G401 (cell line): ENCODE results near the gene ZMYM5. TPM values are rescaled to one million over a fixed set of nuclear protein-coding genes. Genes with fewer than 3 reads are reported as not detected.
"Not testable (repeated sequence)": the region's sequence is repeated elsewhere in the genome, so short reads cannot be mapped to it uniquely, and the experiment has no call there.

Experiments
- DNase-seq: peaks from one replicate; pipeline ENCODE4 v3.0.0-alpha.2; 2015; ENCODE audit warnings: low spot score
- in situ Hi-C: cut with HindIII; loops from 2 replicates; pipeline ENCODE4 v1.10.0; 2016; ENCODE audit warnings: low sequenced_read_pairs, mixed read lengths
- total RNA-seq: library from RNA; depleted of rRNA; stranded (reverse); fragments of >200 nt; shearing (Covaris generic); gene quantifications from 2 replicates; pipeline ENCODE4 v1.2.3, GENCODE V29; 2014

ZMYM5 gene
- total RNA-seq, 1 experiment from 2014 or later: 15.5 TPM

DNA sequence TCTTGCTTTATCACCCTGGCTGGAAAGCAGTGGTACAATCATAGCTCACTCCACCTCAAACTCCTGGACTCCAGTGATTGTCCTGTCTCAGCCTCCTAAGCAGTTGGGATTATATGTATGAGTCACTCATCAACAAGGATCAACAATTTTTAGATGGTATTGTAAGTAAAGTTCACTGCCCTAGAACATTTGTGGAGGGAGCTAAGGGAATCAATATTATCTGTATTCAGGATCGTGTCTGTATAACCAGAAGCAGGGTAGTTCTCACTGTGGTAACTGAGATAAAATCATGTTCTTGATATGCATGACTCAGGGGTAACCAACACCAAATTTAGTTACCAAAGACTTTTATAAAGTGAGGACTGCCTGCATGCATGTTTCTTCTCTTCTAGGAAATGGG, 27.0 kb downstream of the ZMYM5 start:
- in situ Hi-C loops: no loop called here
- no peak for DNase-seq

DNA sequence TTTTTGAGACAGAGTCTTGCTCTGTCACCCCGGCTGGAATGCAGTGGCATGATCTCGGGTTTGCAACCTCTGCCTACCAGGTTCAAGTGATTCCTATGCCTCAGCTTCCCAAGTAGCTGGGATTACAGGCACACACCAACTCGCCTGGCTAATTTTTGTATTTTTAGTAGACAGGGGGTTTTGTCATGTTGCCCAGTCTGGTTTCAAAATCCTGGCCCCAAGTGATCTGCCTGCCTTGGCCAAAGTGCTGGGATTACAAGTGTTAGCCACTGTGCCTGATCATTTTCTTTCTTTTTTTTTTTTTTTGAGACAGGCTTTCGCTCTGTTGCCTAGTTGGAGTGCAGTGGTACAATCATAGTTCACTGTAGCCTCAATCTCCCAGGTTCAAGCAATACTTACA, 28.7 kb downstream of the ZMYM5 start:
- DNase-seq: no peak
- in situ Hi-C loops: no loop called here

DNA sequence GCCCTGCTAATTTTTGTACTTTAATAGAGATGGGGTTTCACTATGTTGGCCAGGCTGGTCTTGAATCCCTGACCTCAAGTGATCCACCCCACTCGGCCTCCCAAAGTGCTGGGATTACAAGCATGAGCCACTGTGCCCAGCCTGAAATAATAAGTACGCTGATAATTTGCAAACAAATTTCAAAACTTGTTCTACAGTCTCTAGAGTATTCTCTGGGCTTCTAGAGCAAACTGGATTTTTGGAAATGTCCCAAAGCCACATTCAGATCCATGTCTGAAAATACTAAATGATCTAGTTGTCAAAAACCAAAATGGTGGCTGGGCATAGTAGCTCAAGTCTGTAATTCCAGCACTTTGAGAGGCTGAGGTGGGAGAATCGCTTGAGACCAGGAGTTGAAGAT, 40.8 kb downstream of the ZMYM5 start:
- no peak for DNase-seq
- in situ Hi-C loops: no loop called here

DNA sequence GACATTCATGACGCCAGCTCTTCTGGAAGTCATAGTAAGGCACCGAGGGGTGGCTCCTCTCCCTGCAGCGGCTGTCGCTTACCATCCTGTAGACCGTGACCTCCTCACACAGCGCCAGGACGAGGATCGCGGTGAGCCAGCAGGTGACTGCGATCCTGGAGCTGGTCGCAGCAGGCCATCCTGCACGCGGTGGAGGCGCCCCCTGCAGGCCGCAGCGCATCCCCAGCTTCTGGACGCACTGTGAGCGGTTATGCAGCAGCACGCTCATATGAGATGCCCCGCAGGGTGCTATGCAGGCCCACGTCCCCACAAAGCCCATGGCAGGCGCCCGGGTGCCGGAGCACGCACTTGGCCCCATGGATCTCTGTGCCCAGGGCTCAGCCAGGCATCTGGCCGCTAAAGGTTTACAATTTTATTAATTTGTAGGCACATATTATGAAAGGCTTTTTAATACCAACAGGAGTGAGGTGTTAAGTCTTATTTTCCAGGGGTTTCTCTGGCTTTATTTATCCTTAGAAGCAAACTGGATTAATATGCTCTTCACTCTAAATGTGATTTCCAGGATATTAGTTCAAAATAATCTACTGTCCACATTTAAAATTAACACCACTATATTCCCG, 45.1 kb downstream of the ZMYM5 start:
- peak; percentile 19 for DNase-seq
- in situ Hi-C loops: no loop called here

DNA sequence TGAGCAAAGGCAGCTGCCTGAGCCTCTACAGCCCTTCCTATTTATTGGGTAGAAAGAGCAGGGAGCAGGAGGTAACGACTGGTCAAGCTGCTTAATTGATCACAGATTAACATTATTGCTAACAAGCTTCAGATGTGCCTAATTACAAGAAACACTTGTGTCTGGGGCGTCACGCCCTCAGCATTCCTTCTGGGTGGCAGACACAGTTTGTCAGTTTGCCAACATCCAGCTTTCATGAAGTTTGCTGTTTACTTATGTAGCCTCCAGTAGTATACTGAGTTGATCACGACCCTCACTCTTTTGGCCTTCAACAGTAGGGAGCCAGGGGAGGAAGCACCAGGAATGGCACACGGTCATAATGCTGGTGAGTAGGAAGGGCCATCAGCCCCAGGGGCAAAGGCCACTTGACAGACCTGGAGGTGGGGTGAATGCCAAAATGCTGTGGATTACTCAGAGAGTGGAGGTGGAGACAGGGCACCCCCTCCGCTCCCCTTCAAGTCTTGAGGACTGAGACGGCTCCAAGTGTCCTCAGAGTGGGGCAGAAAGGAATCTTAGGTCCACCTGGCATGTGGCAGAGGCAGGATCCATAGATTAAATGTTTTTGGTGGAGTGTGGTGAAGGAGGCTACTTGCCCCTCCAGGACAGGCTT, 45.8 kb downstream of the ZMYM5 start:
- in situ Hi-C loops: no loop called here
- DNase-seq: no peak

DNA sequence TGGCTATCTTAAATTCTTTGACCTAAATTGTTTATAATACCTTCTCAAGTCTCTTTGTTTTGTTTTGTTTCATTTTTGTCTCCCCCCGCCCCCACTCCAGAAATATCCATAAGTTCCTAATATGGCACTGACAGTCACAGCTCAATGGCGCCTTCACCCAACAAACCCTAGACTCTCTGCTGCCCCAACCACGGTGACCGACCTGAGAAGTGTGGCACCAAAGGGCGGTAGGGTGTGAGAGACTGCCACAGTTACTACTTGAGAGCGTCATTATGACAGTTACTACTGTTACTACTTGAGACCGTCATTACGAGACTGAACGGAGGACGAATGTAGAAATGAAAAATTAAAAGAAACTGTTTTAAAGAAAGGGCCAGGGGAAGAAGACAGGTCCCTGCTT, 46.3 kb downstream of the ZMYM5 start:
- no peak for DNase-seq
- in situ Hi-C loops: no loop called here

DNA sequence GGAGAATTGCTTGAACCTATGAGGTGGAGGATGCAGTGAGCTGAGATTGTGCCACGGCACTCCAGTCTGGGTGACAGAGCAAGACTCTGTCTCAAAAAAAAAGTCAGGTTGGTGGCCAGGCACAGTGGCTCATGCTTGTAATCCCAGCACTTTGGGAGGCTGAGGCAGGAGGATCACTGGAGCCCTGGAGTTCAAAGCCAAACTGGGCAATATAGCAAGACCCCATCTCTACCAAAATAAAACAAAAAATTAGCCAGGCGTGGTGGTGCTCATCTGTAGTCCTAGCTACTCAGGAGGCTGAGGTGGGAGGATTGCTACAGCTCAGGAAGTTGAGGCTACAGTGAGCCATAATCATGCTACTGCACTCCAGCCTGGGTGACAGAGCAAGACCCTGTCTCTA, 47.6 kb downstream of the ZMYM5 start:
- in situ Hi-C loops, DNase-seq: not testable (repeated sequence)

DNA sequence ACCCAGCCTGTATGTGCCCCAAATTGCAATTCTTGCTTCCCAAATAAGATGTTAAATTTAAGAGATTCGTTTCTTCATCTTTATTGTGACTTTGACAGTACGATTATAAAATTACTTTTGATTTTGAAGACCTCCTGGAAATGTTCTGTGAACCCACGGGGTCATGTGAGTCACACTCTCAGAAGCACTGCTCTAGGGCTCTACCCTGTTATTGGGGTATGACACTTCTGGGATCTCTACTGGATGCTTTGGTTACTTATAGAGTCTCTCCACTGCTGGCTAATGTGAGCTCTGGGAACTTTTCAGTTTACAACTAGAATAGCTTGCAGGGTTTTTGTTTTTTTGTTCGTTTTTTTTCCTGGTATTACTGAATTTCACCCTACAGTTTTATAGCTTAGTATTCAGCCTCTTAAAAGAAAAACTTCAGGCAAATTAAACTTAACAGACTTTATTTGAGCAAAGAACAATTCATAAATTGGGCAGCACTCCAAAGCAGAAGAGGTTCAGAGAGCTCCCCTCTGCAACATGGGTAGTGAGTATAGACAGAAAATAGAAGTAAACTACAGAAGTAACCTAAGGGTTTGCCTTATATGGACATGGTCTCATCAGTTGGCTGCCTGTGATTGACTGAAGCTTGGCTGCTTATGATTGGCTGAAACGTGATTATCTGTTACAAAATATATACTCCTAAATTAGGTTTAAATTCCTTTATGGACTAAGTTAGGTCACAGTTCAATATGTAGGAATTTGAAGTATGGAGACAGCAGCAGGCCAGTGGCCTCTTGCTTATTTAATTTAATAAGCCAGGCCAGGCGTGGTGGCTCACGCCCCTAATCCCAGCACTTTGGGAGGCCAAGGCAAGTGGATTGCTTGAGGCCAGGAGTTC, 52.2 kb downstream of the ZMYM5 start:
- in situ Hi-C loops: no loop called here
- no peak for DNase-seq

DNA sequence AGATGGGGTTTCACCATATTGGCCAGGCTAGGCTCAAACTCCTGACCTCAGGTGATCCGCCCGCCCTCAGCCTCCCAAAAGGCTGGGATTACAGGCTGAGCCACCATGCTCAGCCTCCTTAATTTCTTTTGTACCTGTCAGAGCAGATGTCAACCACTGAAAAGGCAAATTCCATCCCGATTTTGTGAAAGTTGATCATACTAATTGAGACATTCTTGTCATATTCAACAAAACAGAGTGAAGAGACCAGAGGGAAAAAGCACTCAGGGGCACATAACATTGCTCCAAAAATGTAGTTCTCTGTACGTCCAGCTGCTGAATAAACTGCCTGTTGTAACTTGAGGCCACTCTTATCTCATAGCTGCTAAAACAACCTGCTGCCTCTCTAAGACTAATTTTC, 53.3 kb downstream of the ZMYM5 start:
- no peak for DNase-seq
- in situ Hi-C loops: no loop called here

DNA sequence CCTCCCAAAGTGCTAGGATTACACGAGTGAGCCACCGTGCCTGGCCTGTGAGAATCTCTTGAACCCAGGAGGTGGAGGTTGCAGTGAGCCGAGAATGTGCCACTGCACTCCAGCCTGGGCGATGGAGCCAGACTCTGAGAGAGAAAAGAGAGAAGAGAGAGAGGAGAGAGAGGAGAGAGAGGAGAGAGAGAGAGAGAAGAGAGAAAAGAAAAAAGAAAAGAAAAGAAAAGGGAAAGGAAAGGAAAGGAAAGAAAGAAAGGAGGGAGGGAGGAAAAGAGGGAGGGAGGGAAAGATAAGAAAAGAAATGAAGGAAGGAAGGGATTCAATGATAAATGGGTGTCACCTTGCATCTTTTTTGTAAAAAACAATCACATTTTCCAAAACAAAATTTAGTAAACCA, 57.7 kb downstream of the ZMYM5 start:
- DNase-seq: no peak
- in situ Hi-C loops: no loop called here

DNA sequence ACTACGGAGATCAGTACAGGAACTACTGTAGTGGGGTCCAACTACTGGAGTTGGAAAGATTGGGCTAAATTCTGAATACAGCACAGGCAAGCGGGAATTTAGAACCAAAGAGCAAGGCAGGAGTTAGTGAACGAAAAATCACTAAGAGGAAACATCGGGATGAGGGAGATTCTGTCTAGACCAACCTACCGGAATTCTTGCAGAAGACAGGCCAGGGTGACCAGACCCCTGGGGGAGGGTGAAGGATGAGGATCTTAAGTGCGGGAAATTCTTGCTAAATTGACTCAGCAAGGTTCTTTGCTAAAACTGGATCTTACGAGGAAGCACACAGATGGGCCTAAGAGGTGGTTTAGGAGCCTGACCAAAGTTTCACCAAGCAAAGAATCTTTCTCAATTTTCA, 67.5 kb downstream of the ZMYM5 start:
- in situ Hi-C loops: no loop called here
- no peak for DNase-seq

DNA sequence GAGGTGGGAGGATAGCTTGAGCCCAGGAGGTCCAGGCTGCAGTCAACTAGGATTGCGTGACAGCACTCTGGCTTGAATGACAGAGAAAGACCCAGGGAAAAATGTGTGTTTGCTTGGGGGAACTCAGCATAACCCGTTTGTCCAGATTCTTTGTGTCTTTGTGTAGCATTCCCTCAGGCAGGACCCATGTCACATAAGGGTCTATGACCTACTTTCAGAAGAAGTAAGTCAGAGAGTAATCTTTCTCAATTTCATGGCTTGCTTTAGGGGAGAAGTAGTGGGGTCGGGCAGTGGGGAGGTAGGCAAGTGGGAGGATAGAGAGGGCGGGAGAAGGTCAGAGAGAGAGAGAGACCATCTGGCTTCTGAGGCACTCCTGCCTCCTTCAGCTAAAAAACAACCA, 68.8 kb downstream of the ZMYM5 start:
- no peak for DNase-seq
- in situ Hi-C loops: no loop called here

DNA sequence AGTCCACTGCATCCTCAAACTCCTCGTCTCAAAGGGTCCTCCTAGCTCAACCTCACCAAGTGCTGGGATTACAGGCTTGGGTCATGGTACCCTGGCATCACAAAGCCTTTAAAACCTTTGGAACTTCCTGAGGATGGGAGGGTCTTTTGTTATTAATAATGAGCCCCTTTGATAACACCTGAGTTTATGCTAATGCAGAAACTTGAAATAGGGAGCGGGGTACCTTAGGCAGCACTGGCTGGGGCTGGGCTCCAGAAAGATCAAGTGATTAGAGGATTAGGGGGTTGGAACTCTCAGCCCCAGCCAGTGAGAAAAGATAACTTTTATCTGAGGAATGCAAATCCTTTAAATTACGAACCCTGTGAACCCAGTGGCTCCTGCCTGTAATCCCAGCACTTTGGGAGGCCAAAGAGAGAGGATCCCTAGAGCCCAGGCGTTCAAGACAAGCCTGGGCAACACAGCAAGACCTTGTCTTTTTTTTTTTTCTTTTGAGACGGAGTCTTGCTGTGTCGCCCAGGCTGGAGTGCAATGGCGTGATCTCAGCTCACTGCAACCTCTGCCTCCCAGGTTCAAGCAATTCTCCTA, 71.4 kb downstream of the ZMYM5 start:
- in situ Hi-C loops: no loop called here

DNA sequence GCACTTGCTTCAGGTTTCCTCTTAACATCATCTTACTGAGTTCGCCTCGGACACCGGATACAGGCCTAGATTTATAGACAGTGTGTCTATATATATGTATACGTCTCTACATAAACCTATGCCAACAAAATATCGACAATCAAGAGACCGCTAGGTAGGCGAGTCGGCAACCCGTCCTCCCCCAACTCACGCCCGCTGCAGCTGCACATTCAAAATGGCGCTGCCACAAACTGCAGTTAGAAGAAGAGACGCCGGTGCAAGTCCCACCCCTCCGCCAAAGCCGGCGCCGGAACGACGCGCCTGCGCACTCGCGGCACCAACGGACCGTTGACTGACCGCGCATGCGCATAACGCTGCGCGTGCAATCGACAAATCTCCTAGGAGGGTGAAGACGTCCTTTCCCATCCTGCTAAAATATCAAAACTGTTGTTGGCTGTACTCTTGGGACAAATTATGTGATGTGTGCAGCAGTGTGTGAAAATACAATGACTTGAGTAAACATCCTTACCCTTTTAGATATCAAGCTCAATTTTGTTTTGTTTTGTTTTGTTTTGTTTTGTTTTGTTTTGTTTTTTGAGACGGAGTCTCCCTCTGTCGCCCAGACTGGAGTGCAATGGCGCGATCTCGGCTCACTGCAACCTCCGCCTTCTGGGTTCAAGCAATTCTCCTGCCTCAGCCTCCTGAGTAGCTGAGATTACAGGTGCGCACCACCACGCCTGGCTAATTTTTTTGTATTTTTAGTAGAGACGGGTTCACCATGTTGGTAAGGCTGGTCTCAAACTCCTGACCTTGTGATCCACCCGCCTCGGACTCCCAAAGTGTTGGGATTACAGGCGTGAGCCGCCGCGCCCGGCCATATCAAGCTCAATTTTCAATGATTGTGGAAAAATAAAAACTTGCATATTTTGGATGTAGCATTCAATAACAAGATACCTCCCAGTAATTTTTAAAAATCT, 80.4 kb downstream of the ZMYM5 start, which contains the start of gene PSPC1:
PSPC1 (minus strand) TSS at position 219 of the 956 bp plus-strand sequence; CDS start at position 31, 188 bp downstream.
- in situ Hi-C loops: not testable (repeated sequence)
- DNase-seq: peak; percentile 94

More for the DNA sequence above, 71.4 kb downstream of the ZMYM5 start:
- DNase-seq: no peak

DNA sequence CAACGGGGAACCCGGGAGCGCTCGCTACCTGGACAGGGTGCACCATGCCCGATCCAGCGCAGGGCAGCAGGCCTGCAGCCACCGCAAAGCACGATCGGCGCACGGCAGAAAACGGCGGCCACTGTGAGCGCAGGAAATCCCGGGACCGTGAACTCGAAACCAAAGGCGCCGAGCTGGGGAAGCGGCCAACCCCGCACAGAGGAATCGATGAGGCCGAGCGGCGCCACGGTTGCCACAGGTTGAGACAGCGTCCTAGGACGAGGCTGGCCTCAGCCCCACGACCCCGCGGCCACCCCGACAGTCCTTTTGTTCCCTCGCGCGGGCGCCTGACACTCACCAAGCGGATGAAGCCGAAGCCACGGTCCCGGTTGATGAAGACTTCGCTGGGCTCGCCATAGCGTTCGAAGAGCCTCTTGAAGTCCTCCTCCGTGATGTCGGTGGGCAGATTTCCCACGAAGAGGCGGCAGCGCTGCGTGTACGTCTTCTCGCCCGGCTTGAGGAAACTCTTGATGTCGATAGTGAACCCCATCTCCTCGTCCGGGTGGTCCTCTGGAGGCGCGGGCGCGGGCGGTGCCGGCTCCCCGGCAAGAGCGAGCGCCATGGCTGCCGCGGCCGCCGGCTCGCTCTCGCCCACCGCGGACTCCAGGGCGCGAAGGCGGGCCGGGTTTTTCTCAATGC, 81.3 kb downstream of the ZMYM5 start:
- DNase-seq: peak; percentile 43
- in situ Hi-C loops: no loop called here

DNA sequence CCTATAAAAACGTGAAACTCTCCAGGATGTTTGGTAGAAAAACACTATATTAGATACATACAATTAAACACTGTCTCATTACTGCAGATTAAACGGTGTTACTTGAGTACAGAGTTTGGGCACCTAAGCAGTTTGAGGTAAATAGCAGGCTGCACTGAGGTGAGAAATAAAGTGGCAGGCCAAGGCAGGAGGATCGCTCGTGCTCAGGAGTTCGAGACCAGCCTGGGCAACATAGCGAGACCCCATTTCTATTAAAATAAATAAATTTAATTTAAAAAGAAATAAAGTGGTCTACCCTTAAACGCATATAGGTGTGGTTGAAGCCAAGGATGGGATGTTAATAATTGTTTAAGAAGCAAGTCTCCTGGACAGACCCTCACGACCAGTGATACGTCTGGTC, 81.9 kb downstream of the ZMYM5 start:
- peak; percentile 6 for DNase-seq
- in situ Hi-C loops: no loop called here

DNA sequence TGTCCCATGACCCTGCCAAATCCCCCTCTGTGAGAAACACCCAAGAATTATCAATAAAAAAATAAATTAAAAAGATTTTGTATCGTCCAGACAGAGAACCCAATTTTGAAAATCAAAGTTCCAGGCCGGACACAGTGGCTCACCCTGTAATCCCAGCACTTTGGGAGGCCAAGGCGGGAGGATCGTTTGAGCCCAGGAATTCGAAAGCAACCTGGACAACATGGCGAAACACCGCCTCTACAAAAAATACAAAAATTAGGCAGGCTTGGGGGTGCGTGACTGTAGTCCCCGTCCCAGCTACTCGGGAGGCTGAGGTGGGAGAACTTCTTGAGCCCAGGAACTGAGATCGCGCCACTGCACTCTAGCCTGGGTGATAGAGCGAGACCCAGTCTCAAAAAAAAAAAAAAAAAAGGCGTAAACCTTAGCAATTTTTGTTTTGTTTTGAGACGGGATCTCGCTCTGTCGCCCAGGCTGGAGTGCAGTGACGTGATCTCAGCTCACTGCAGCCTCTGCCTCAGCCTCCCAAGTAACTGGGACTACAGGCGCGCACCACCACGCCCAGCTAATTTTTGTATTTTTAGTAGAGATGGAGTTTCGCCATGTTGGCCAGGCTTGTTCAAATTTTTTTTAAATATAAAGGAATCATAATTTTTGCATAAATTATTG, 82.6 kb downstream of the ZMYM5 start:
- DNase-seq, in situ Hi-C loops: not testable (repeated sequence)
